Ovary (tissue), 3 donors: ENCODE results near the gene KHDRBS2.

ENCODE experiments used
- CTCF ChIP-seq, 3 donors: fragments of 450-650 bp in 2 of 3; fragments of 200-600 bp in 1 of 3; IDR thresholded peaks; one replicate each; pipeline versions ENCODE4 v1.5.1 to v1.8.0; 2016 to 2022; ENCODE audit warnings: antibody characterized with exemption in 3 of 3, mild to moderate bottlenecking in 1 of 3
- EP300 ChIP-seq: sonication (generic); formaldehyde crosslinking; IDR thresholded peaks from one replicate; pipeline ENCODE4 v1.6.1; 2017; ENCODE audit warnings: antibody characterized with exemption
- POLR2A ChIP-seq: fragments of 450-650 bp; IDR thresholded peaks from one replicate; pipeline ENCODE4 v1.6.1; 2017; ENCODE audit warnings: antibody characterized with exemption, mild to moderate bottlenecking, moderate library complexity
- donor health status: DM: no; HTN: no; CAD: no.

GRCh38 chr6:62175195-62175594 is 110.8 kb downstream of the KHDRBS2 start:
- no peak for TF ChIP-seq CTCF (IDR thresholded peaks at IDR 0.05)
- no peak for TF ChIP-seq EP300
- TF ChIP-seq POLR2A: no peak
